IMR-90 (cell line): ENCODE results near the gene CTSS. TPM values are rescaled to one million over a fixed set of nuclear protein-coding genes. Genes with fewer than 3 reads are reported as not detected.

Source experiments
- ATAC-seq: fragments of 200-7000 bp; cut with Tn5 transposase; 2 replicates; pipeline ENCODE4 v1.9.1; 2020; ENCODE audit warnings: low read depth, mild to moderate bottlenecking, moderate library complexity
- BruUV-seq: library from RNA; stranded (reverse); fragments of 400-500 nt; replicated peaks from 2 replicates; lab custom pipeline; 2021; lab: Mats Ljungman, UMichigan
- CTCF ChIA-PET: fragments of 300-600 bp; formaldehyde crosslinking; extraction: SDS; loops from one replicate; lab custom pipeline; 2021; ENCODE audit warnings: antibody characterized with exemption; lab: Yijun Ruan, JAX
- POLR2A ChIA-PET: fragments of 300-600 bp; sonication (Branson Sonifier 250); formaldehyde crosslinking; loops from one replicate; lab custom pipeline; 2022; ENCODE audit warnings: antibody characterized with exemption; ENCODE audit not compliant: unreplicated experiment; lab: Charles Lee
- DNase-seq: peaks from one replicate; pipeline ENCODE4 v3.0.0; 2013
- H2AFZ ChIP-seq: replicated peaks from 2 replicates; pipeline ENCODE3; 2013; ENCODE audit warnings: low read length, mild to moderate bottlenecking; ENCODE audit not compliant: poor library complexity
- H2AK5ac ChIP-seq: 2 replicates; pipeline ENCODE4 v1.6.1; 2013; ENCODE audit warnings: low read depth, low read length, inconsistent platforms
- H2AK9ac ChIP-seq: replicated peaks from 2 replicates; pipeline ENCODE3; 2013; ENCODE audit warnings: mild to moderate bottlenecking, low read depth, low read length, moderate library complexity; ENCODE audit not compliant: poor library complexity
- H2BK120ac ChIP-seq: 2 replicates; pipeline ENCODE4 v1.6.1; 2013; ENCODE audit warnings: low read depth, low read length, inconsistent platforms
- H2BK15ac ChIP-seq: 3 replicates; pipeline ENCODE4 v1.6.1; 2013; ENCODE audit warnings: low read depth, low read length, inconsistent platforms
- H2BK20ac ChIP-seq: 2 replicates; pipeline ENCODE4 v1.6.1; 2013; ENCODE audit warnings: low read depth, mild to moderate bottlenecking, inconsistent platforms, low read length, moderate library complexity
- H2BK5ac ChIP-seq: 2 replicates; pipeline ENCODE4 v1.6.1; 2013; ENCODE audit warnings: mild to moderate bottlenecking, low read depth, low read length, inconsistent platforms; ENCODE audit not compliant: poor library complexity, severe bottlenecking
- H3K14ac ChIP-seq: replicated peaks from 2 replicates; pipeline ENCODE4 v1.6.1; 2013; ENCODE audit warnings: low read depth, low read length, inconsistent platforms
- H3K18ac ChIP-seq: 2 replicates; pipeline ENCODE4 v1.6.1; 2013; ENCODE audit warnings: low read depth, low read length, control low read depth
- H3K23ac ChIP-seq: 2 replicates; pipeline ENCODE4 v1.6.1; 2013; ENCODE audit warnings: low read depth, low read length, inconsistent platforms
- H3K27ac ChIP-seq: 2 replicates; pipeline ENCODE4 v1.5.1; 2013; ENCODE audit warnings: mild to moderate bottlenecking, control low read depth, low read length; ENCODE audit not compliant: insufficient read depth
- H3K27me3 ChIP-seq: 2 replicates; pipeline ENCODE4 v1.6.1; 2013; ENCODE audit warnings: low read length; ENCODE audit not compliant: control insufficient read depth, insufficient read depth
- H3K36me3 ChIP-seq: 2 replicates; pipeline ENCODE4 v1.6.1; 2013; ENCODE audit warnings: low read length, mixed read lengths; ENCODE audit not compliant: control insufficient read depth, insufficient read depth
- H3K4ac ChIP-seq: 2 replicates; pipeline ENCODE4 v1.6.1; 2013; ENCODE audit warnings: low read depth, low read length, inconsistent platforms
- H3K4me1 ChIP-seq: 2 replicates; pipeline ENCODE4 v1.6.1; 2013; ENCODE audit warnings: low read length, mixed read lengths; ENCODE audit not compliant: control insufficient read depth, insufficient read depth
- H3K4me2 ChIP-seq: 2 replicates; pipeline ENCODE4 v1.6.1; 2013; ENCODE audit warnings: low read depth, mild to moderate bottlenecking, control low read depth, low read length, moderate library complexity
- H3K4me3 ChIP-seq: 2 replicates; pipeline ENCODE4 v1.5.1; 2013; ENCODE audit warnings: low read depth, mild to moderate bottlenecking, control low read depth, low read length, moderate library complexity; ENCODE audit not compliant: insufficient read depth
- H3K56ac ChIP-seq: 2 replicates; pipeline ENCODE4 v1.6.1; 2013; ENCODE audit warnings: low read length, inconsistent platforms; ENCODE audit not compliant: insufficient read depth; ENCODE audit errors: extremely low read depth
- H3K79me1 ChIP-seq, 2 experiments: 2 replicates each; pipeline ENCODE4 v1.6.1; 2013; ENCODE audit warnings: low read length in 2 of 2, inconsistent platforms in 1 of 2, low read depth in 1 of 2
- H3K9ac ChIP-seq: 2 replicates; pipeline ENCODE4 v1.6.1; 2013; ENCODE audit warnings: low read depth, low read length, control low read depth
- H3K9me1 ChIP-seq: 2 replicates; pipeline ENCODE4 v1.6.1; 2013; ENCODE audit warnings: low read length, inconsistent platforms; ENCODE audit not compliant: insufficient read depth
- H3K9me3 ChIP-seq: 2 replicates; pipeline ENCODE4 v1.6.1; 2013; ENCODE audit warnings: low read length; ENCODE audit not compliant: control insufficient read depth, insufficient read depth
- H4K20me1 ChIP-seq: 2 replicates; pipeline ENCODE4 v1.6.1; 2013; ENCODE audit warnings: low read length, inconsistent platforms; ENCODE audit not compliant: insufficient read depth
- H4K5ac ChIP-seq: 2 replicates; pipeline ENCODE4 v1.6.1; 2013; ENCODE audit warnings: mild to moderate bottlenecking, low read depth, low read length, control low read depth
- H4K8ac ChIP-seq, 2 experiments: 2 replicates each; pipeline ENCODE4 v1.6.1; 2013; ENCODE audit warnings: low read depth in 2 of 2, low read length in 2 of 2, control low read depth in 1 of 2, inconsistent platforms in 1 of 2
- H4K91ac ChIP-seq: 2 replicates; pipeline ENCODE4 v1.6.1; 2013; ENCODE audit warnings: low read depth, low read length, inconsistent platforms; ENCODE audit not compliant: insufficient read depth
- CEBPB ChIP-seq: IDR thresholded peaks from 2 replicates; pipeline ENCODE4 v1.6.1; 2012; ENCODE audit warnings: low read depth, low read length, improper control_type of control experiment
- MAZ ChIP-seq: IDR thresholded peaks from 2 replicates; pipeline ENCODE4 v1.6.1; 2012; ENCODE audit warnings: low read depth, mild to moderate bottlenecking, low read length, improper control_type of control experiment, moderate library complexity, borderline replicate concordance
- MXI1 ChIP-seq: IDR thresholded peaks from 2 replicates; pipeline ENCODE4 v1.6.1; 2012; ENCODE audit warnings: low read depth, mild to moderate bottlenecking, low read length, moderate library complexity, borderline replicate concordance
- WGBS, 2 experiments: methylation state at CpG; one replicate each; pipeline versions ENCODE4 v1.1.5 to v1.1.7; 2013; ENCODE audit warnings: missing lambda C conversion rate in 2 of 2; ENCODE audit not compliant: insufficient read length in 1 of 2; ENCODE audit errors: extremely low coverage in 2 of 2; 5-methylcytosine and 5-hydroxymethylcytosine counted together
- dilution Hi-C: fragments of 300-500 bp; cut with HindIII; formaldehyde crosslinking; loops from one replicate; pipeline ENCODE4 v1.14.3; 2018; ENCODE audit warnings: low sequenced_read_pairs; ENCODE audit not compliant: unreplicated experiment
- in situ Hi-C: fragments of 300-500 bp; cut with MboI; formaldehyde crosslinking; loops from 3 replicates; pipeline ENCODE4 v1.14.3; 2019; ENCODE audit warnings: low sequenced_read_pairs, inconsistent platforms, mixed read lengths
- intact Hi-C: fragments of 100-400 bp; cut with micrococcal nuclease; formaldehyde crosslinking; loops from 2 replicates; pipeline ENCODE4 v1.10.0; 2022
- polyA plus RNA-seq, 3 experiments: library from polyadenylated mRNA; depleted of rRNA; stranded (reverse); fragments of >200 nt; gene quantifications; 2 replicates each; pipeline ENCODE4 v1.2.3, GENCODE V29; 2012; ENCODE audit warnings: low replicate concordance in 1 of 3
- total RNA-seq: library from RNA; depleted of rRNA; stranded (reverse); fragments of >200 nt; gene quantifications from 2 replicates; pipeline ENCODE4 v1.2.3, GENCODE V29; 2012

Gene CTSS
- total and polyA plus RNA-seq, 2 of the 4 experiments (the other 2 are of a cell fraction): 0.18 to 0.48 TPM

- Histone ChIP-seq H3K56ac (no peak overlapping the region), H3K4me2 (no peak overlapping the region), H3K9me3 (no peaks in the 10 kb centered on the region), H2AK9ac (no peak overlapping the region), H3K4me3 (no peak overlapping the region), H4K91ac (no peak overlapping the region), H3K36me3 (peaks cover 18% of the 10 kb centered on the region), H3K9ac (no peak overlapping the region), H2AFZ (peak overlapping the region; percentile 65), H2BK15ac (no peak overlapping the region), H3K27me3 (no peaks in the 10 kb centered on the region), H2BK120ac (no peak overlapping the region), H4K5ac (0 out of 2 replicates have a peak overlapping the region, but pooled peaks have one; percentile 46), H2AK5ac (no peak overlapping the region), H4K20me1 (no peaks in the 10 kb centered on the region), H3K79me1 (no peaks in the 10 kb centered on the region; a peak in 1 of 4 replicates), H3K18ac (no peak overlapping the region), H3K4me1 (peaks cover 10% of the 10 kb centered on the region), H3K14ac (0 out of 2 replicates have a peak overlapping the region, but pooled peaks have one; percentile 51), H3K9me1 (peaks cover 3% of the 10 kb centered on the region; the same call in 1 of the 2 replicates), H3K27ac (no peak overlapping the region), H2BK5ac (no peak overlapping the region), H3K23ac (no peak overlapping the region), H4K8ac (no peak overlapping the region), H2BK20ac (0 out of 2 replicates have a peak overlapping the region, but pooled peaks have one; percentile 22), H3K4ac (no peak overlapping the region)
- no TSS peak for BruUV-seq
- dilution Hi-C loops: no loop called here
- ChIA-PET CTCF (no interaction called here), POLR2A (no interaction called here)
- WGBS, 2 experiments: no CpG with 5 or more reads among the region's 3 CpGs
- TF ChIP-seq CEBPB: no peak
- peak; percentile 79 for TF ChIP-seq MAZ
- TF ChIP-seq MXI1: peak; percentile 46; the same call in 1 of the 2 replicates
- intact Hi-C loops: no loop called here
- in situ Hi-C loops: loop anchor here (10.0 kb wide), 1 partner anchor 245 kb away; no protein-coding TSS in a partner anchor
- DNase-seq: peak; percentile 83
- ATAC-seq: peak; percentile 19; the same call in 1 of the 2 replicates
Observed at GRCh38 chr1:150809651-150810050, 44.1 kb upstream of the CTSS start.
